A673 (cell line): ENCODE data around the gene TLR8.

Source experiments
- EZH2 ChIP-seq: fragments of 200-600 bp; sonication (generic); IDR thresholded peaks from 2 replicates; pipeline ENCODE4 v1.6.1; 2017; ENCODE audit warnings: borderline replicate concordance, low read depth, mild to moderate bottlenecking, mixed read lengths, antibody characterized with exemption, low read length; ENCODE audit not compliant: poor library complexity, severe bottlenecking
- TF ChIP-seq, protein P1 (sequence below): fragments of 300-800, 200-600 bp; sonication (generic); conservative IDR thresholded peaks from 2 replicates; pipeline ENCODE4 v1.5.1; 2017; ENCODE audit warnings: low read depth, mild to moderate bottlenecking, antibody characterized with exemption, low read length, moderate library complexity, mixed read lengths

GRCh38 chrX:12971282-12972003 is 65.0 kb downstream of the TLR8 start:
- TF ChIP-seq, protein P1, sequence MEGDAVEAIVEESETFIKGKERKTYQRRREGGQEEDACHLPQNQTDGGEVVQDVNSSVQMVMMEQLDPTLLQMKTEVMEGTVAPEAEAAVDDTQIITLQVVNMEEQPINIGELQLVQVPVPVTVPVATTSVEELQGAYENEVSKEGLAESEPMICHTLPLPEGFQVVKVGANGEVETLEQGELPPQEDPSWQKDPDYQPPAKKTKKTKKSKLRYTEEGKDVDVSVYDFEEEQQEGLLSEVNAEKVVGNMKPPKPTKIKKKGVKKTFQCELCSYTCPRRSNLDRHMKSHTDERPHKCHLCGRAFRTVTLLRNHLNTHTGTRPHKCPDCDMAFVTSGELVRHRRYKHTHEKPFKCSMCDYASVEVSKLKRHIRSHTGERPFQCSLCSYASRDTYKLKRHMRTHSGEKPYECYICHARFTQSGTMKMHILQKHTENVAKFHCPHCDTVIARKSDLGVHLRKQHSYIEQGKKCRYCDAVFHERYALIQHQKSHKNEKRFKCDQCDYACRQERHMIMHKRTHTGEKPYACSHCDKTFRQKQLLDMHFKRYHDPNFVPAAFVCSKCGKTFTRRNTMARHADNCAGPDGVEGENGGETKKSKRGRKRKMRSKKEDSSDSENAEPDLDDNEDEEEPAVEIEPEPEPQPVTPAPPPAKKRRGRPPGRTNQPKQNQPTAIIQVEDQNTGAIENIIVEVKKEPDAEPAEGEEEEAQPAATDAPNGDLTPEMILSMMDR, result no peak
- TF ChIP-seq EZH2, result no peak
